ENCODE data around the gene PYDC1.
"Not testable (repeated sequence)": the region's sequence is repeated elsewhere in the genome, so short reads cannot be mapped to it uniquely, and the experiment has no call there.

The PYDC1 gene

GRCh38 chr16:31202414-31203375, 14.2 kb downstream of the PYDC1 start, which contains the start of gene PYCARD:
PYCARD (minus strand) TSS chr16:31202760; CDS start chr16:31202690, 70 bp downstream.
- TF ChIP-seq EZH2phosphoT487 (IDR thresholded peaks at IDR 0.05; ENCODE audit: borderline replicate concordance) (no peak), CTCF (conservative IDR thresholded peaks at IDR 0.05; ENCODE audit: low read length) (no peak)
- peak within 1 kb of the TSS; percentile 10 for H3K4me2 ChIP-seq (ENCODE audit: low read depth, low read length, poor library complexity, severe bottlenecking)
- H3K9me2 ChIP-seq (replicated peaks; ENCODE audit: low read depth, low read length), result no peaks in the 10 kb centered on the region
- no peaks in the 10 kb centered on the region for H3K79me2 ChIP-seq (ENCODE audit: insufficient read depth, low read length)
- H3K4me1 ChIP-seq (ENCODE audit: insufficient read depth, low read length, poor library complexity, severe bottlenecking), result no peaks in the 10 kb centered on the region
- peak within 1 kb of the TSS; percentile 51 for H3K4me3 ChIP-seq (ENCODE audit: low read length, poor library complexity, severe bottlenecking)
- no peaks in the 10 kb centered on the region; the same call in 1 of the 2 replicates for H3F3A ChIP-seq (ENCODE audit: low read depth)
- H3K36me3 ChIP-seq (ENCODE audit: insufficient read depth, low read length), result peaks cover 14% of the 10 kb centered on the region; the same call in 1 of the 2 replicates
- H3K27me3 ChIP-seq (ENCODE audit: insufficient read depth, low read length, poor library complexity, severe bottlenecking), result no peaks in the 10 kb centered on the region
- no peak within 1 kb of the TSS for H3K9ac ChIP-seq (ENCODE audit: low read depth, low read length, poor library complexity, severe bottlenecking)
- no peak within 1 kb of the TSS for H2AFZ ChIP-seq (ENCODE audit: low read length)
- H4K20me1 ChIP-seq (ENCODE audit: insufficient read depth, low read length, poor library complexity, severe bottlenecking), result peaks cover 17% of the 10 kb centered on the region
- no peaks in the 10 kb centered on the region for H3K9me3 ChIP-seq (ENCODE audit: insufficient read depth, low read depth, low read length)

GRCh38 chr16:31201582-31202413, 15.1 kb downstream of the PYDC1 start:
- peak overlapping the region; percentile 51 for H3K4me3 ChIP-seq (ENCODE audit: low read length, poor library complexity, severe bottlenecking)
- H3K36me3 ChIP-seq (ENCODE audit: insufficient read depth, low read length), result peaks cover 14% of the 10 kb centered on the region; the same call in 1 of the 2 replicates
- H4K20me1 ChIP-seq (ENCODE audit: insufficient read depth, low read length, poor library complexity, severe bottlenecking), result peaks cover 23% of the 10 kb centered on the region
- peak overlapping the region; percentile 10 for H3K4me2 ChIP-seq (ENCODE audit: low read depth, low read length, poor library complexity, severe bottlenecking)
- H3K27me3 ChIP-seq (ENCODE audit: insufficient read depth, low read length, poor library complexity, severe bottlenecking), result no peaks in the 10 kb centered on the region
- H3K4me1 ChIP-seq (ENCODE audit: insufficient read depth, low read length, poor library complexity, severe bottlenecking), result no peaks in the 10 kb centered on the region
- TF ChIP-seq EZH2phosphoT487 (IDR thresholded peaks at IDR 0.05; ENCODE audit: borderline replicate concordance), result no peak
- TF ChIP-seq CTCF (conservative IDR thresholded peaks at IDR 0.05; ENCODE audit: low read length), result no peak
- H3K9me3 ChIP-seq (ENCODE audit: insufficient read depth, low read depth, low read length), result no peaks in the 10 kb centered on the region
- H3K9ac ChIP-seq (ENCODE audit: low read depth, low read length, poor library complexity, severe bottlenecking), result no peak overlapping the region
- no peak overlapping the region for H2AFZ ChIP-seq (ENCODE audit: low read length)
- H3K9me2 ChIP-seq (replicated peaks; ENCODE audit: low read depth, low read length), result no peaks in the 10 kb centered on the region
- H3K79me2 ChIP-seq (ENCODE audit: insufficient read depth, low read length), result no peaks in the 10 kb centered on the region
- no peaks in the 10 kb centered on the region; the same call in 1 of the 2 replicates for H3F3A ChIP-seq (ENCODE audit: low read depth)

- Histone ChIP-seq H3F3A (ENCODE audit: low read depth) (no peaks in the 10 kb centered on the region; the same call in 1 of the 2 replicates), H4K20me1 (ENCODE audit: insufficient read depth, low read length, poor library complexity, severe bottlenecking) (peaks cover 31% of the 10 kb centered on the region), H3K27me3 (ENCODE audit: insufficient read depth, low read length, poor library complexity, severe bottlenecking) (no peaks in the 10 kb centered on the region), H3K9ac (ENCODE audit: low read depth, low read length, poor library complexity, severe bottlenecking) (no peak overlapping the region), H3K4me3 (ENCODE audit: low read length, poor library complexity, severe bottlenecking) (no peak overlapping the region), H3K36me3 (ENCODE audit: insufficient read depth, low read length) (peaks cover 20% of the 10 kb centered on the region; the same call in 1 of the 2 replicates), H3K4me1 (ENCODE audit: insufficient read depth, low read length, poor library complexity, severe bottlenecking) (no peaks in the 10 kb centered on the region), H3K79me2 (ENCODE audit: insufficient read depth, low read length) (peaks cover 4% of the 10 kb centered on the region; the same call in 1 of the 2 replicates), H3K4me2 (ENCODE audit: low read depth, low read length, poor library complexity, severe bottlenecking) (no peak overlapping the region), H3K9me3 (ENCODE audit: insufficient read depth, low read depth, low read length) (no peaks in the 10 kb centered on the region), H2AFZ (ENCODE audit: low read length) (no peak overlapping the region), H3K9me2 (replicated peaks; ENCODE audit: low read depth, low read length) (no peaks in the 10 kb centered on the region)
- TF ChIP-seq CTCF (conservative IDR thresholded peaks at IDR 0.05; ENCODE audit: low read length) (peak; percentile 29; the same call in 1 of the 2 replicates), EZH2phosphoT487 (IDR thresholded peaks at IDR 0.05; ENCODE audit: borderline replicate concordance) (no peak)
Observed at GRCh38 chr16:31200821-31201568, 15.9 kb downstream of the PYDC1 start.

- H3K9ac ChIP-seq (ENCODE audit: low read depth, low read length, poor library complexity, severe bottlenecking); H3F3A ChIP-seq (ENCODE audit: low read depth): not testable (repeated sequence)
Observed at GRCh38 chr16:31200111-31200510, 16.8 kb downstream of the PYDC1 start.

More at GRCh38 chr16:31200111-31200510, 16.8 kb downstream of the PYDC1 start:
- H4K20me1 ChIP-seq (ENCODE audit: insufficient read depth, low read length, poor library complexity, severe bottlenecking), result peaks cover 40% of the 10 kb centered on the region
- peaks cover 13% of the 10 kb centered on the region; the same call in 1 of the 2 replicates for H3K79me2 ChIP-seq (ENCODE audit: insufficient read depth, low read length)
- H3K4me2 ChIP-seq (ENCODE audit: low read depth, low read length, poor library complexity, severe bottlenecking); H3K4me1 ChIP-seq (ENCODE audit: insufficient read depth, low read length, poor library complexity, severe bottlenecking); H3K9me3 ChIP-seq (ENCODE audit: insufficient read depth, low read depth, low read length); H2AFZ ChIP-seq (ENCODE audit: low read length); H3K4me3 ChIP-seq (ENCODE audit: low read length, poor library complexity, severe bottlenecking); H3K27me3 ChIP-seq (ENCODE audit: insufficient read depth, low read length, poor library complexity, severe bottlenecking); H3K9me2 ChIP-seq (replicated peaks; ENCODE audit: low read depth, low read length): not testable (repeated sequence)
- H3K36me3 ChIP-seq (ENCODE audit: insufficient read depth, low read length), result peaks cover 29% of the 10 kb centered on the region; the same call in 1 of the 2 replicates
